ENCODE results near the gene RPLP2.
A peak's percentile ranks its signal among the peaks of the same experiment; 100 is the strongest.

Gene RPLP2

DNA sequence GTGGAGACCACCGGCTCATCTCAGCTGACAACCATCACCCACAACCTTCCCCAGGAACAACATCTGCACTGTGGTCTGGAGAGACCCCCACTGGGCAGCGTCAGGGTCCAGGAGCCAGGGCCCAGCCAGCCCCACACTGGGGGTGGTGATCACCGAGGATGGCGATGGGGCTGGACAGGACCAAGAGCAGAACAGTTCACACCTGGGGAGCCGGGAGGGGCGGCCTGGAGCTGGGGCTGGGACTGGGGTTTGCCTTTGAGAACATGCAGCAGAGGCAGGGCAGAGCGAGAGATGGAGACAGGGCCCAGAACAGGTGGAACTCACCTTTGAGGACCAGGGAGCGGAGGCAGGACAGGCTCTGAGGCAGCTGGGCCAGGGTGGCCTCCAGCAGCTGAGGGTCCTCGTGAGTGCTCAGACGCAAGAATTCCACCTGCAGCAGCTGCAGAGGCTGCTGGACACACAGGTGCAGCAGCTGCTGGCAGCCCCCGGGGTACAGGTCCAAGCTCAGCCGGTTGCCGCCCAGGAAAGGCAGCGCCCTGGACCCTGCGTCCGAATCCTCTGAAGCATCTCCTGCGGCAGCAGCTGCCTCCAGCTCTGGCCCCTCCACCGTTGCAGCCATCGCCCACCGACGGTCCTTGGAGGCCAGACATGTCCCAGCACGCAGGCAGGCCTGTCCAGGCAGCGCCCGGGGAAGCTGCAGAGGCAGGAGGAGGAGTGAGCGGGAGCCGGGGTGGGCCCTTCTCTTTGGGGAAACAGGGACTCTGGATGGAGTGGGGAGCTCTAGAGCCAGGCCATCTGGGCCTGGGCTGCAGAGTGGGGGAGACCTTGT is 5.8 kb upstream of the RPLP2 start:
- H3K9me3 ChIP-seq (ENCODE audit: insufficient read depth, low read length, severe bottlenecking) = no peaks in the 10 kb centered on the region
- no peaks in the 10 kb centered on the region for H3K27me3 ChIP-seq (ENCODE audit: insufficient read depth, low read length, poor library complexity)
- H3K36me3 ChIP-seq (ENCODE audit: insufficient read depth, low read length) = peaks cover 52% of the 10 kb centered on the region
- peak overlapping the region; percentile 55 to 65 for H3K4me3 ChIP-seq (ENCODE audit: low read depth in 1 of 2, low read length in 2 of 2)
- peaks cover 56% of the 10 kb centered on the region for H3K4me1 ChIP-seq (ENCODE audit: insufficient read depth, low read length)
- DNase-seq = peak; percentile 53
- peak overlapping the region; percentile 93 for H3K4me2 ChIP-seq (ENCODE audit: insufficient read depth, low read length)
- peak overlapping the region; percentile 85 for H3K9ac ChIP-seq (ENCODE audit: low read depth, low read length)
- H3K79me2 ChIP-seq (ENCODE audit: insufficient read depth, low read length) = peaks cover 52% of the 10 kb centered on the region
- H2AFZ ChIP-seq (ENCODE audit: low read depth, low read length) = peak overlapping the region; percentile 75; the same call in 1 of the 2 replicates
- ATAC-seq (ENCODE audit: insufficient read depth, low read depth) = 0 out of 3 replicates have a peak, but pooled peaks have one; percentile 5
- peaks cover 44% of the 10 kb centered on the region for H4K20me1 ChIP-seq (ENCODE audit: insufficient read depth, low read length)
- TF ChIP-seq, protein P1, sequence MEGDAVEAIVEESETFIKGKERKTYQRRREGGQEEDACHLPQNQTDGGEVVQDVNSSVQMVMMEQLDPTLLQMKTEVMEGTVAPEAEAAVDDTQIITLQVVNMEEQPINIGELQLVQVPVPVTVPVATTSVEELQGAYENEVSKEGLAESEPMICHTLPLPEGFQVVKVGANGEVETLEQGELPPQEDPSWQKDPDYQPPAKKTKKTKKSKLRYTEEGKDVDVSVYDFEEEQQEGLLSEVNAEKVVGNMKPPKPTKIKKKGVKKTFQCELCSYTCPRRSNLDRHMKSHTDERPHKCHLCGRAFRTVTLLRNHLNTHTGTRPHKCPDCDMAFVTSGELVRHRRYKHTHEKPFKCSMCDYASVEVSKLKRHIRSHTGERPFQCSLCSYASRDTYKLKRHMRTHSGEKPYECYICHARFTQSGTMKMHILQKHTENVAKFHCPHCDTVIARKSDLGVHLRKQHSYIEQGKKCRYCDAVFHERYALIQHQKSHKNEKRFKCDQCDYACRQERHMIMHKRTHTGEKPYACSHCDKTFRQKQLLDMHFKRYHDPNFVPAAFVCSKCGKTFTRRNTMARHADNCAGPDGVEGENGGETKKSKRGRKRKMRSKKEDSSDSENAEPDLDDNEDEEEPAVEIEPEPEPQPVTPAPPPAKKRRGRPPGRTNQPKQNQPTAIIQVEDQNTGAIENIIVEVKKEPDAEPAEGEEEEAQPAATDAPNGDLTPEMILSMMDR (IDR thresholded peaks at IDR 0.05; ENCODE audit: borderline replicate concordance, extremely low read depth, low read length, poor library complexity, severe bottlenecking) = no peak
- TF ChIP-seq EZH2 (IDR thresholded peaks at IDR 0.05; ENCODE audit: borderline replicate concordance, low read depth, low read length, severe bottlenecking) = no peak
- peak overlapping the region; percentile 69 for H3K27ac ChIP-seq (ENCODE audit: low read length)

DNA sequence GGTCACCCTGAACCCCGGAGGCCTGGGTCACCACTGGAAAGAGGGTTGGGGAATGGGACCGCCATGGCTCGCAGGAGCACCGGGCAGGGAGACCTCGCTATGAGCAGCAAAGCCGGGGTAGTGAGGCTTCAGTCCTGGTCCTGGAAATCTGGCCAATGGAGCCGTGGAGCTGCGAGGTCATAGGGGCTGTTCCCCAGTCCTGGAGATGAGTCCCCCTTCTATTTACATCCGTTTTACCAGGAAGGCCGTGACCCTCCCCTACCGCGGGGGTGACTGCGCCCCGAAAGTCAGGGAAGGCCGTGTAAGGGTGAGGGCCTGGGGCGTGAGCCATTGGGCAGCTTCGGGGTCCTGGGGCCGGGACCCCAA is 5.2 kb upstream of the RPLP2 start:
- Histone ChIP-seq H3K4me3 (ENCODE audit: low read depth in 1 of 2, low read length in 2 of 2) (peak overlapping the region; percentile 55 to 65), H3K79me2 (ENCODE audit: insufficient read depth, low read length) (peaks cover 55% of the 10 kb centered on the region), H3K4me2 (ENCODE audit: insufficient read depth, low read length) (peak overlapping the region; percentile 93), H3K27ac (ENCODE audit: low read length) (peak overlapping the region; percentile 69), H3K36me3 (ENCODE audit: insufficient read depth, low read length) (peaks cover 49% of the 10 kb centered on the region), H3K9me3 (ENCODE audit: insufficient read depth, low read length, severe bottlenecking) (no peaks in the 10 kb centered on the region), H4K20me1 (ENCODE audit: insufficient read depth, low read length) (peaks cover 39% of the 10 kb centered on the region), H3K4me1 (ENCODE audit: insufficient read depth, low read length) (peaks cover 56% of the 10 kb centered on the region), H3K27me3 (ENCODE audit: insufficient read depth, low read length, poor library complexity) (no peaks in the 10 kb centered on the region), H3K9ac (ENCODE audit: low read depth, low read length) (peak overlapping the region; percentile 85), H2AFZ (ENCODE audit: low read depth, low read length) (peak overlapping the region; percentile 75)
- DNase-seq (no peak), ATAC-seq (ENCODE audit: insufficient read depth, low read depth) (peak; percentile 0; the same call in 1 of the 3 replicates)
- TF ChIP-seq, protein P1 (IDR thresholded peaks at IDR 0.05; ENCODE audit: borderline replicate concordance, extremely low read depth, low read length, poor library complexity, severe bottlenecking) = no peak
- no peak for TF ChIP-seq EZH2 (IDR thresholded peaks at IDR 0.05; ENCODE audit: borderline replicate concordance, low read depth, low read length, severe bottlenecking)

DNA sequence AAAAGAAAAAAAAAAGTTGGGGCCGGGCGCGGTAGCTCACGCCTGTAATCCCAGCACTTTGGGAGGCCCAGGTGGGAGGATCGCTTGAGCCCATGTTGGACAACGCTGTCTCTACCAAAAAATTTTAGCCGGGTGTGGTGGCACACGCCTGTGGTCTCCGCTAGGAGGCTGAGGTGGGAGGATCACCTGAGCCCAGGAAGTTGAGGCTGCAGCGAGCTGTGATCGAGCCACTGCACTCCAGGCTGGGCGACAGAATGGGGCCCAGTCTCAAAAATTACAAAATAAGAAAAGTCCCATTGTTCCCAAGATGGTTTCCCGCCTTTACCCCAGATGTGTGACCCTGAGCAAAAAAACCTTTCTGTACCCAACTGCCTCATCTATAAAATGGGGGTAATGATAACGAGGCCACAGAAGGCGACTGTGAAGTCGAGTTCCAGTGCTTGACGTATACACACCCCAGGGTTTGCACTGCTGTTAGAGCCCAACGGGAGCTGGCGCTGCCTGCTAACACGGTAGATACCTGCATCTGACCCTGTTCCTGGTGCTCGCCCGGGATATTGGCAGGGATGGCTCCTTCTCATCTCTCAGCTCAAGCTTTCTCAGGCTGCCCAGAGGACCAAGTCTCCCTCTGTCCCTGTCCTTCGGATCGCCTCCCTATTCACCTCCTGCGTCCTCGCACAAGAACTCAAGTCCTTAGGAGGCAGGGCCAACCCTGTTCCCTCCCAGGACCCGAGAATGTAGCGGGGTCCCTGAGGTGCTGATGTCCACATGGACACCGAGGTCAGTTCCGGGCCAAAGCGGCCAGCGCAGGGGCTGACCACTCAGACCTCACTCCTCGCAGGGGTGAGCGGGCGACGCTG is 1.1 kb upstream of the RPLP2 start:
- peaks cover 43% of the 10 kb centered on the region for H3K36me3 ChIP-seq (ENCODE audit: insufficient read depth, low read length)
- peaks cover 61% of the 10 kb centered on the region for H3K79me2 ChIP-seq (ENCODE audit: insufficient read depth, low read length)
- peak overlapping the region; percentile 74 for H3K4me2 ChIP-seq (ENCODE audit: insufficient read depth, low read length)
- peak overlapping the region; percentile 84 for H3K9ac ChIP-seq (ENCODE audit: low read depth, low read length)
- no peak for ATAC-seq (ENCODE audit: insufficient read depth, low read depth)
- peak overlapping the region; percentile 87 for H2AFZ ChIP-seq (ENCODE audit: low read depth, low read length)
- H3K9me3 ChIP-seq (ENCODE audit: insufficient read depth, low read length, severe bottlenecking) = no peaks in the 10 kb centered on the region
- H3K27me3 ChIP-seq (ENCODE audit: insufficient read depth, low read length, poor library complexity) = no peaks in the 10 kb centered on the region
- peak overlapping the region; percentile 98 for H3K27ac ChIP-seq (ENCODE audit: low read length)
- DNase-seq = peak; percentile 46
- H3K4me1 ChIP-seq (ENCODE audit: insufficient read depth, low read length) = peaks cover 55% of the 10 kb centered on the region
- no peak for TF ChIP-seq EZH2 (IDR thresholded peaks at IDR 0.05; ENCODE audit: borderline replicate concordance, low read depth, low read length, severe bottlenecking)
- TF ChIP-seq, protein P1 (IDR thresholded peaks at IDR 0.05; ENCODE audit: borderline replicate concordance, extremely low read depth, low read length, poor library complexity, severe bottlenecking) = peak; percentile 9
- peaks cover 44% of the 10 kb centered on the region for H4K20me1 ChIP-seq (ENCODE audit: insufficient read depth, low read length)
- peak overlapping the region; percentile 60 to 79 for H3K4me3 ChIP-seq (ENCODE audit: low read depth in 1 of 2, low read length in 2 of 2)

All from DND-41 (cell line).